K562 (cell line): ENCODE measurements around the gene C7orf25. TPM values are rescaled to one million over a fixed set of nuclear protein-coding genes. Genes with fewer than 3 reads are reported as not detected.

Source experiments
- ATAC-seq: fragments of 200-7000 bp; cut with Tn5 transposase; 3 replicates; pipeline ENCODE4 v1.9.1; 2020; ENCODE audit warnings: moderate library complexity
- BruUV-seq: library from RNA; stranded (reverse); fragments of 400-500 nt; replicated peaks from 2 replicates; lab custom pipeline; 2021; lab: Mats Ljungman, UMichigan
- CTCF ChIA-PET: fragments of 300-600 bp; formaldehyde crosslinking; extraction: SDS; loops from one replicate; lab custom pipeline; 2021; ENCODE audit warnings: low intra/inter-chr PET ratio; lab: Yijun Ruan, JAX
- POLR2A ChIA-PET: fragments of 300-600, 350-650 bp; sonication (Branson Sonifier 250); formaldehyde crosslinking; extraction: SDS; loops from one replicate; lab custom pipeline; 2021; ENCODE audit warnings: antibody characterized with exemption, inconsistent platforms; lab: Yijun Ruan, JAX
- DNase-seq, 4 experiments: peaks; one replicate each; pipeline versions ENCODE4 v3.0.0 to v3.0.0-alpha.2; 2011 to 2018; ENCODE audit warnings: low spot score in 3 of 4, mixed read lengths in 3 of 4; ENCODE audit errors: extremely low read depth in 1 of 4
- FAIRE-seq: peaks from 2 replicates; lab custom pipeline; 2011; peaks lifted over from hg19 to GRCh38; lab: Jason Lieb, UNC
- H2AFZ ChIP-seq: 2 replicates; pipeline ENCODE4 v1.6.0; 2011; ENCODE audit warnings: low read depth, low read length, control low read depth, inconsistent platforms
- H3K27ac ChIP-seq: fragments of 200-600 bp; 3 replicates; pipeline ENCODE4 v1.8.0; 2011; ENCODE audit warnings: low read depth, mild to moderate bottlenecking, control low read depth, inconsistent platforms, low read length, moderate library complexity, mixed read lengths; ENCODE audit errors: extremely low read depth
- H3K27me3 ChIP-seq, 2 experiments: fragments of 300-600 bp in 1 of 2; 2 replicates in 1 of 2; 3 replicates in 1 of 2; pipeline versions ENCODE4 v1.6.0 to v1.8.0; 2011; ENCODE audit warnings: inconsistent platforms in 2 of 2, low read length in 2 of 2, mild to moderate bottlenecking in 1 of 2, mixed read lengths in 1 of 2, moderate library complexity in 1 of 2; ENCODE audit not compliant: control insufficient read depth in 2 of 2, insufficient read depth in 2 of 2
- H3K36me3 ChIP-seq: fragments of 300-600 bp; 3 replicates; pipeline ENCODE4 v1.8.0; 2011; ENCODE audit warnings: mild to moderate bottlenecking, low read length, inconsistent platforms; ENCODE audit not compliant: control insufficient read depth, insufficient read depth
- H3K4me1 ChIP-seq, 2 experiments: fragments of 200-600 bp in 1 of 2; replicated peaks in 1 of 2; 2 replicates in 1 of 2; 3 replicates in 1 of 2; pipeline versions ENCODE4 v1.5.1 to v1.8.0; 2011; ENCODE audit warnings: inconsistent platforms in 2 of 2, low read length in 2 of 2, mild to moderate bottlenecking in 1 of 2, mixed read lengths in 1 of 2, moderate library complexity in 1 of 2; ENCODE audit not compliant: control insufficient read depth in 2 of 2, insufficient read depth in 2 of 2
- H3K4me2 ChIP-seq: 2 replicates; pipeline ENCODE4 v1.6.1; 2011; ENCODE audit warnings: low read length, control low read depth, inconsistent platforms, mixed read lengths; ENCODE audit not compliant: insufficient read depth
- H3K4me3 ChIP-seq: fragments of 200-600 bp; sonication (generic), shearing (Covaris generic); 2 replicates; pipeline ENCODE4 v1.5.1; 2016; ENCODE audit warnings: control low read depth, inconsistent platforms
- H3K79me2 ChIP-seq: fragments of 200-600 bp; 3 replicates; pipeline ENCODE4 v1.8.0; 2011; ENCODE audit warnings: low read length, inconsistent platforms; ENCODE audit not compliant: control insufficient read depth, insufficient read depth
- H3K9ac ChIP-seq, 2 experiments: 2 replicates each; pipeline versions ENCODE4 v1.6.0 to v1.6.1; 2011; ENCODE audit warnings: low read depth in 2 of 2, low read length in 2 of 2, control low read depth in 1 of 2, inconsistent platforms in 1 of 2, mild to moderate bottlenecking in 1 of 2, mixed read lengths in 1 of 2; ENCODE audit not compliant: insufficient read depth in 1 of 2
- H3K9me1 ChIP-seq: one replicate; pipeline ENCODE4 v1.6.0; 2011; ENCODE audit warnings: inconsistent platforms, mild to moderate bottlenecking, low read length, moderate library complexity; ENCODE audit not compliant: control insufficient read depth, insufficient read depth
- H3K9me3 ChIP-seq: replicated peaks from 2 replicates; pipeline ENCODE4 v1.5.1; 2011; ENCODE audit warnings: low read depth, low read length, inconsistent platforms; ENCODE audit not compliant: control insufficient read depth, insufficient read depth
- H4K20me1 ChIP-seq: replicated peaks from 2 replicates; pipeline ENCODE4 v1.6.1; 2011; ENCODE audit warnings: low read length, inconsistent platforms, mixed read lengths; ENCODE audit not compliant: control insufficient read depth, insufficient read depth
- CHCHD3 ChIP-seq: fragments of 250-450 bp; sonication (Bioruptor Pico); IDR thresholded peaks from 2 replicates; pipeline ENCODE4 v2.1.2; 2022; ENCODE audit warnings: mild to moderate bottlenecking
- CTBP1 ChIP-seq: fragments of 450-650 bp; IDR thresholded peaks from 2 replicates; pipeline ENCODE4 v1.6.1; 2016; ENCODE audit warnings: borderline replicate concordance
- ESRRB ChIP-seq: fragments of 250-450 bp; sonication (Bioruptor Pico); IDR thresholded peaks from 2 replicates; pipeline ENCODE4 v1.5.0; 2020; ENCODE audit warnings: mild to moderate bottlenecking, moderate library complexity, borderline replicate concordance
- MAFK ChIP-seq: IDR thresholded peaks from 2 replicates; pipeline ENCODE4 v1.6.1; 2011; ENCODE audit warnings: low read length, improper control_type of control experiment
- NKRF ChIP-seq: fragments of 450-650 bp; IDR thresholded peaks from 2 replicates; pipeline ENCODE4 v1.6.1; 2016; ENCODE audit warnings: borderline replicate concordance
- SNRNP70 ChIP-seq: fragments of 200-400 bp; formaldehyde crosslinking; optimal IDR thresholded peaks from 2 replicates; pipeline ENCODE3; 2017; ENCODE audit warnings: low read depth, low read length
- SREBF1 ChIP-seq: fragments of 150-350 bp; IDR thresholded peaks from 2 replicates; pipeline ENCODE4 v1.6.1; 2014; ENCODE audit warnings: antibody characterized with exemption, low read depth, low read length, borderline replicate concordance
- TCFL5 ChIP-seq: fragments of 250-450 bp; sonication (Bioruptor Pico); conservative IDR thresholded peaks from 2 replicates; pipeline ENCODE4 v1.6.1; 2021; ENCODE audit warnings: mild to moderate bottlenecking, moderate library complexity, matching md5 sums
- TFAP4 ChIP-seq: sonication (generic); formaldehyde crosslinking; IDR thresholded peaks from 2 replicates; pipeline ENCODE4 v1.8.0; 2022; ENCODE audit warnings: missing genetic modification reagents, mild to moderate bottlenecking, moderate library complexity, borderline replicate concordance
- ZBTB26 ChIP-seq: fragments of 450-650 bp; formaldehyde crosslinking; IDR thresholded peaks from 2 replicates; pipeline ENCODE4 v1.4.0; 2022; ENCODE audit warnings: missing genetic modification characterization
- ZNF134 ChIP-seq: fragments of 250-450 bp; sonication (Bioruptor Pico); conservative IDR thresholded peaks from 2 replicates; pipeline ENCODE4 v1.4.0; 2020
- ZNF707 ChIP-seq: fragments of 250-450 bp; sonication (Bioruptor Pico); conservative IDR thresholded peaks from 2 replicates; pipeline ENCODE4 v1.8.0; 2022; ENCODE audit warnings: inconsistent platforms, mild to moderate bottlenecking, moderate library complexity
- WGBS: fragments of 100-300 bp; shearing (Covaris generic); methylation state at CpG from one replicate; pipeline ENCODE4 v1.1.6; 2016; ENCODE audit warnings: low coverage, mixed read lengths; ENCODE audit not compliant: insufficient coverage; ENCODE audit errors: missing lambda C conversion rate; 5-methylcytosine and 5-hydroxymethylcytosine counted together
- in situ Hi-C: fragments of 300-500 bp; cut with MboI; formaldehyde crosslinking; loops from 4 replicates; pipeline ENCODE4 v1.15.0; 2018; ENCODE audit warnings: inconsistent platforms, mixed read lengths
- intact Hi-C: fragments of 100-400 bp; cut with micrococcal nuclease; formaldehyde crosslinking; loops from 2 replicates; pipeline ENCODE4 v1.14.2; 2022
- polyA plus RNA-seq, 8 experiments: library from polyadenylated mRNA; depleted of rRNA in 4 of 8; stranded (reverse) in 5 of 8; unstranded in 3 of 8; fragments of >200 nt; fragmentation: Nextera tagmentation in 2 of 8; fragmentation: Illumina TruSeq in 1 of 8; extraction: Ambion mirVana in 2 of 8; extraction: Trizol in 1 of 8; gene quantifications; 2 replicates each; pipeline versions ENCODE4 v1.2.1 to v1.2.3, GENCODE V29; 2011 to 2014; ENCODE audit warnings: inconsistent platforms in 1 of 8, missing spikeins in 1 of 8
- total RNA-seq, 7 experiments: library from RNA; depleted of rRNA in 6 of 7; stranded (reverse); fragments of >200 nt in 6 of 7; fragmentation: Illumina TruSeq in 2 of 7; extraction: Trizol in 2 of 7; gene quantifications; 2 replicates each; pipeline versions ENCODE4 v1.2.1 to v1.2.3, GENCODE V29; 2011 to 2021; ENCODE audit warnings: low replicate concordance in 1 of 7

The C7orf25 gene
- total and polyA plus RNA-seq, 9 of the 15 experiments (the other 6 are each of a cell fraction or from before 2014, with no cell fraction given): 1.2 to 4.7 (median 1.9) TPM

- POLR2A ChIA-PET: interaction anchor here (0.5 to 1.8 kb wide), 4 partner anchors 9 to 697 kb away, joined by 3 to 14 read pairs (median 6); partner anchors contain the start of genes MRPL32 and PSMA2
- no peaks in the 10 kb centered on the region for H4K20me1 ChIP-seq
- H3K27me3 ChIP-seq: no peaks in the 10 kb centered on the region
- intact Hi-C loops: loop anchor here (1.0 kb wide), 1 partner anchor 40 kb away; no protein-coding TSS in a partner anchor
- no peak for FAIRE-seq
- no peaks in the 10 kb centered on the region for H3K9me3 ChIP-seq
- no peak overlapping the region for H3K9ac ChIP-seq
- H3K36me3 ChIP-seq: no peaks in the 10 kb centered on the region
- peak overlapping the region; percentile 67 for H3K4me2 ChIP-seq
- peaks cover 4 to 11% of the 10 kb centered on the region in 2 experiments; a peak in 4 of 5 replicates for H3K4me1 ChIP-seq
- no peak; the same call in 1 of the 3 replicates for ATAC-seq
- H3K27ac ChIP-seq: peak overlapping the region; percentile 15; the same call in 2 of the 3 replicates
- TF ChIP-seq NKRF: no peak
- TF ChIP-seq TFAP4 (CRISPR knock-in tag): no peak
- no peak for TF ChIP-seq TCFL5 (CRISPR knock-in tag)
- no peak for TF ChIP-seq ZBTB26 (CRISPR knock-in tag)
- no peak for TF ChIP-seq CTBP1
- TF ChIP-seq MAFK: no peak
- no peak for TF ChIP-seq ESRRB (CRISPR knock-in tag)
- TF ChIP-seq ZNF707 (CRISPR knock-in tag): no peak
- TF ChIP-seq SNRNP70: no peak
- no peak for TF ChIP-seq SREBF1
- no peak for TF ChIP-seq CHCHD3 (CRISPR knock-in tag)
- no peak for TF ChIP-seq ZNF134 (CRISPR knock-in tag)
- TF ChIP-seq, all 486 proteins: peak for 0
- BruUV-seq: no TSS peak
- no peak for DNase-seq
- Histone ChIP-seq H3K79me2 (no peaks in the 10 kb centered on the region), H3K9me1 (no peaks in the 10 kb centered on the region), H3K4me3 (no peak overlapping the region), H2AFZ (peak overlapping the region; percentile 80)
- WGBS: 100% methylated on average over 2 of the region's 2 CpGs
- in situ Hi-C loops: loop anchor here (10.0 to 25.0 kb wide), 2 partner anchors 158 to 316 kb away; no protein-coding TSS in a partner anchor
- CTCF ChIA-PET: no interaction called here
These were observed 34.7 kb upstream of the C7orf25 start for GRCh38 chr7:42946627-42946950.
